ENCODE measurements around the gene RPL38.
"Not testable (repeated sequence)": the region's sequence is repeated elsewhere in the genome, so short reads cannot be mapped to it uniquely, and the experiment has no call there.

Gene RPL38

GRCh38 chr17:74185571-74186185, 17.8 kb upstream of the RPL38 start:
- DNase-seq, result peak; percentile 66

- DNase-seq, result no peak
These were observed 17.0 kb upstream of the RPL38 start for GRCh38 chr17:74186498-74186897.

- DNase-seq, result peak; percentile 71
These were observed 15.7 kb upstream of the RPL38 start for GRCh38 chr17:74187761-74188160.

DNA sequence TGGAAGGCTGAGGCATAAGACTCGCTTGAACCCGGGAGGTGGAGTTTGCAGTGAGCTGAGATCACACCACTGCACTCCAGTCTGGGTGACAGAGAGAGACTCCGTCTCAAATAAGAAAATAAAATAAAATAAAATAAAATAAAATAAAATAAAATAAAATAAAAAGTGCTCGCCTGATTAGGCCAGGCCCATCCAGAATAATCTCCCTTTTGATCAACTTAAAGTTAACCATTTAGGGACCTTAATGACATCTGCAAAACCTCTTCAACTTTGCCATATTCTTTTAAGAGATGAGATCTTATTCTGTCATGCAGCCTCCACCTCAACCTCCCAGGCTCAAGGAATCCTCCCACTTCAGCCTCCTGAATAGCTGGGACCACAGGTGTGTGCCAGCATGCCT, 14.8 kb upstream of the RPL38 start:
- DNase-seq, result not testable (repeated sequence)

DNA sequence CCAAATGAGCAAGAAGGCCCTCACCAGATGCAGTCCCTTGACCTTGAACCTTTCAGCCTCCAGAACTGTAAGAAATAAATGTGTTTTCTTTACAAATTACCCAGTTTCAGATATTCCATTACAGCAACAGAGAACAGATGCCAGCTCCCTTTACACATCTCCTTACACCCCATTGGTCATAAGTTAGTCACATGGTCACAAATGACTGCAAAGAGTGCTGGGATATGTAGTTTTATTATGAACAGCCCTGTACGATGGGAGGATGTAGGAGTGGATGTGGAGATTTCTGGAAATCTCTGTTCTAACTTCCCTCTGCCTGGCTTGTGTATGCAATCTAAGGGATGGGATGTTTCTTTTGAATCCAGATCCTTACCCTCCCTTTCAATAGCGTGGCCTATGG, 13.3 kb upstream of the RPL38 start:
- peak; percentile 70 for DNase-seq

DNA sequence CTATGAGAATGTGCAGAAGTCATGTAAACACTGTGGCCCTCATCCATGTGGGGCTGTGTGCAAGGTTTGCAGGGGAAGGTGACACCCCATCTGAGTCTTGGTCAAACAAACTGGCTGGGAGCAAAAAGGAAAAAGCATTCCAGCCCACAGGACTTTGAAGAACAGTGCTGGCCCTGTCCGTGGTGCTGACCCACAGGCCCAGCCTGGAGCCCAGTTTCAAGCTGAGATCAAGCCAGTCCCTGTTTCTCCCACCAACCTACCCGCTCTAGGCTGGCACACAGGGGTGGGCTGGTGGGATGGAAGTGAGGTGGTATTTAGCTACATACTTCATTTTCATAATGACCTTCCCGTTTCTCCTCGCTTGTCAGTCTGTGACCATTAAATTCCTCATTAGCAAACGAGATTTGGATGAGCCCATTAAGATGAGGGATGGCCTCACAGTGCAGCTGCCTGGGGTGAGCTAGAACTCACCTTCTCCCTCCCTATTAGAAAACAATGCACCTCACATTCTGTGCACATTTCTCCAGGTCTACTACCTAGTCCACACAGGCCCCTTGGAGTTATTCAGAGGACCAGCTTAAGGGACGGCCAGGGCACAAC, 12.6 kb upstream of the RPL38 start:
- DNase-seq, result no peak

DNA sequence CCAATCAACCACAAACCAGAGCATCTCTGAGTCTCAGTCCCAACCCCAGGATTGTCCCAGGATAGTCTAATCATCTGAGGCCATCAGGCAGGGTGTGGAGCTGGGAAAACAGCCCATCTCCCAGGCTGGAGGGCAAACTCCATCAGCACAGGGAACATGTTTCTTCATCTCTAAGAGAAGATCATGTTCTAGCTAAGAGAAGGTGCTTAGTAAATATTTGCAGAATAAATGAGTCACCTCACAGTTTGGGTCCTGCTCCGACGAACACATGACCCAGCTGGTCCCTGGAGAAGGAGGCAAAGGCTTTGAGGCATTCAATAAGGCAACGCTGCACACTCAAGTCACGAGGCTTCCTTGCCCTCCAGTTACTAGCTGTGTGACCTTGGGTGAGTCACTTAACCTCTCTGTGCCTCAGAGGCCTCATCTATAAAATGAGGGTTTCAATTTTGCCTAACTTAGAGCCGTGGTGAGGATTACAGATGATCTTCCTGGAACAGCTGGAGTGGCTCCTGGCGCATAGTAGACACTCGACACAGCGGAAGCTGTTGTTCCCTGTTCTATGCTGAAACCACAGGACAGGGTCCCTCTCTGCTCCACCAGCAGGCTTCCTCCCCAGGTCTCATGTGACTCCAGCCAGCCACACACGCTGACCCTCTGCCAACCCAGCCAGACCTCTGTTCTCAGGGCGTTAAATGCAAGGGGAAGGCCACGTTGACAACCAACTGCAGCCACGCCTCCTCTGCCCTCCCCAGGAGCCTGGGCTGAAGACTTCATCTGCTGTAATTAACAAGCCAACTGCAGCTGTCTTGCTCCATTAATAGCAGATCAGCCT, 10.3 kb upstream of the RPL38 start:
- peak; percentile 74 for DNase-seq

DNA sequence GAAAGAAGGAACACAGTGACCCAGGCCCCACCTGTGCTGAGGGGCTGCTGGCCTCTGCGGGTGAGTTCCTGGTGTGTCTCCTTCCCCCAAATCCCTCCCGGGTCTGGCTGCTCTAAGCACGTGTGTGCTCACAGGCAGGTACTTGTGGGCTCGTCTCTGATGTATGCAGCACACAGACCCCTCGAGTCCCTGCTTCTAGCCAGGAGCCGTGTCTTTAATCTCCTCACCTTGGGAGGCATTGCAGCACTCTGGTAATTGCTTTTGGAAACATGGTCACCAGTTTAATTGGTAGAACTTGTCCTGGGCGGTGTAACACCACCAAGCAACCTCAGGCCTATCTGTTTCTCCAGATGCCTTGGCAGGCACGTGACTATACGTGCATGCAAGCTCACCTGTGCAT, 8.8 kb upstream of the RPL38 start:
- DNase-seq, result no peak

GRCh38 chr17:74196541-74197317, 6.7 kb upstream of the RPL38 start:
- no peak for DNase-seq

DNA sequence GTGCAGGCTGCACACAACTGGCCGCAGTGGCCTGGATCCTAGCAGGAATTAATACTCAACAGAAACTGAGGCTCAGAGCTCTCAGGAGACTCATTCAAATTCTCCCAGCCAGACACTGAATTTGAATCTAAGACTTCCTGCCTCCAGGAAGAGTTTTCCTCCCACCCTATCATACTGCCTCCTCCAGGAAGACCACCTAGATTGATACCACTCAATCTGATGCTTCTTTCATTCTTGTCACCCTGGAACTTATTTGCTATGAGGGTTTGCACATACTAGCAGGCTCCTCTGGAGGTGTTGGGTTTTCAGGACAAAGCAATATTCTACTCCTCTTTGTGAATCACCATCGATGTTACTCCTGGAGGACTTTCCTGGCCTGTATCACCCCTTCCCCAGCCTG, 5.7 kb upstream of the RPL38 start:
- no peak for DNase-seq

DNA sequence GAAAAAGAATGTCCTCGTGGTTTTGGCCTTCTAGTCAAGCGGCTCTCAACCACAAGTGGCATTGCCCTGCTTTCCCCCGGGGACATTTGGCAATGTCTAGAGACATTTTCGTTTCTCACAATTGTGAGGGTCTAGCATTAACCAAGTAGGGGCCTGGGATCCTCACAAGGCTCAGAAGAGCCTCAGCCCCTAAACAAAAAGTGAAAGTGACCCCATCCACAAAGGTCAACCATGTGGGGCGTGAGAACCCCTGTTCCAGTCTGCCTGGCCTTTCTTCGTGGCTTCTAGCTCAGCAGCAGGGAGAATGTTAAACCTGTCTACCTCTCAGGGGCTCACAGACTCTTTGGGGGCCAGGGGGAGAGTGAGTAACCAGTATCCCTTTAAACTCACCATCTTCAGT, 4.8 kb upstream of the RPL38 start:
- DNase-seq, result no peak

DNA sequence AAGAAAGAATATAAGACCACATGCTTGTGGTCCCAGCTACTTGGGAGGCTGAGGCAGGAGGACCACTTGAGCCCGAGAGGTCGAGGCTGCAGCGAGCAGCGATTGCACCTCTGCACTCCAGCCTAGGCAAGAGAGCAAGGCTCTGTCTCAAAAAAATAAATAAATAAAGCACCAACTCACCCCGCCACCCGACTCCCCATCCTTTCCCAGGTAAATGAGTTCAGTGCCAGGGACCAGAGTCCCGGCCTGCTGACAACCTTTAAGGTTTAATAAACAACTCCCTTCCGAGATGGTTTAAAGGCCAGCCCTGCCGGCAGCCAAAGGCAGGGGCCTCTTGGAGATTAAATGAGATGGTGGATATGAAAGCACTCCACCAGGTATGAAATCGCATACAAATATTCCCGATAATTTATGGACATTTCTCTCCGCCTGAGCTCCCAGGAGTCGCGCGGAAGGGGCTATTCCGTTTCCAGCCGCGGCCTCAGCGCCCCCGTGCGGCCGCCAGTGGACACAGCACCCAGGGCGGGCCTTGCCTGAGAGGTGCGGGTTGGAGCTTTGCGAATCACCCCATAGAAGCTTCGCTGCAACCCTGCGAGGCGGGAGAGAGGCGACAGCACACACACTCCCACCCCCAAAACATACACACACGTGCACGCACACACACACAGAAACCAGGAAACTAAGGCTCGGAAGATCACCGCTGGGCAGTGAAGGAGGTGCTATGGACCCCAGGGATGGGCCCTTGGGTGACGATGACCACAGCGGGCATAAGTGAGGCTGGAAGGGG, 4.0 kb upstream of the RPL38 start:
- peak; percentile 45 for DNase-seq

DNA sequence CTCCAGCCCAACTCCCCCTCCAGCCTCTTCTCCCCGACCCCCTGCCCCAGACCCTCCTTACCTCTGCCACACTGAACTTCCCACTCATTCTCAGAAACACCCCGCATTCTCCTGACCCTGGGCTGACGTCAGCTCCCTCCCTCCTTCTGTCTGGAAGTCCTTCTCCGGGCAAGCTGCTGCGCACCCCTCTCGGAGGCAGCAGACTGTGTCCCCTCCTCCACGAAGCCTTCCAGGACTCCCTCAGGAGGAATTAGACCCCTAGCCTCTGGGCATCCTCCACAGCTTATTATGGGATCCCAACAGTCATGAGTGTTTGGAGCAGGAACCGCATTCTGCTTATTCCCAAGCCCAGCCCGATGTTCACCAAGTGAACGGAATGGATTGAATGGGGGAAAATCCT, 3.4 kb upstream of the RPL38 start:
- DNase-seq, result no peak

DNA sequence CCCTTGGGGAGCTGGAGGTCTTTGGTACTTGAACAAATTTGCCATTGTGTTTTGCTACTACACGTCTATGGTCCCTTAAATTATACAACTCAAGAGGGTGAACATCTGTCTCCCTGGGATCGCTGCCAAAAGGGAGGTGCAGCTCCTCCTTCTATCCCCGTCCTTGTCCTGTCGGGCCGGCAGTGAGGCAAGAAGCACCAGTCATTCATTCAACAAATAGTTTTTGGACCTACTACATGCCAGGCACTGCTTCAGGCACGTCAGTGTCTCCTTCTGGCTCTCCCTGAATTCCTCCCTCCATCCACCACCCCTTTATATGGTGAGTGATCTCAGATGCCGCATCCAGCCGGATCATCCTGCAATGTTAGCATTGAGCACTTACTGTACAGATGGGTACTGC, 2.2 kb upstream of the RPL38 start:
- peak; percentile 94 for DNase-seq

- no peak for DNase-seq
These were observed 1.5 kb upstream of the RPL38 start for GRCh38 chr17:74201948-74202347.

DNA sequence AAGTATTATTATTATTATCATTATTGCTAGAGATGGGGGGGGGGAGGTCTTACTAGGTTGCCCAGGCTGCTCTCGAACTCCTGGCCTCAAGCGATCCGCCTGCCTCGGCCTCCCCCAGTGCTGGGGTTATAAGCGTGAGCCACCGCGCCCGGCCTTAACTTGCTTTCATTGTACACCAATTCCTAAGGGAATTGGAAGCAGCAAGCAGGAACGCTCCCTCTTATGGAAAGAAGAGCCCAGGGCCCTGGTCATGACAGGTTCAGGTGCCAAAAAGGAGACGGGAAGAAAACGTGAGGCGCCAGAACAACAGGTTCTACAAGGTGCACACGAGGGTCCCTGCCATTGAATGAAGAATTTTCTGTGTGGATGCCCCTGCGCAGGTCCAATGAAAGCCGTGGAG, 540 bp upstream of the RPL38 start:
- peak; percentile 62 for DNase-seq

DNA sequence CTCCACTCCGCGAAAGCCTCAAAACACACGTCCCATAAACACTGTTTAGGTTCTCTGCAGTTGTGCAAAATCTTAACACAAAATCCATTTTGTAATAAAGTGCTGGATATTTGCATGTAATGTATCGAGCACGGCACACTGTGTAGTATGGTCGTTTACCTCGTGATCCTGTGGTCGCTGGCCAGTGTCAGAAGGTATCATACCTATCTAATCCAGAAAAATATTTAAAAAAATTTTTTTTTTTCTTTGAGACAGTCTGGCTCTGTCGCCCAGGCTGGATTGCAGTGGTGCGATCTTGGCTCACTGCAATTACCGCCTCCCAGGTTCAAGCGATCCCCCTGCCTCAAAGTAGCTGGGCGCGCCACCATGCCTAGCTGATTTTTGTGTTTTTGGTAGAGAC, 996 bp downstream of the RPL38 start:
- no peak for DNase-seq

- DNase-seq, result no peak
These were observed 1.8 kb downstream of the RPL38 start for GRCh38 chr17:74205274-74205673.

- no peak for DNase-seq
These were observed 2.9 kb downstream of the RPL38 start for GRCh38 chr17:74206332-74206818.

DNA sequence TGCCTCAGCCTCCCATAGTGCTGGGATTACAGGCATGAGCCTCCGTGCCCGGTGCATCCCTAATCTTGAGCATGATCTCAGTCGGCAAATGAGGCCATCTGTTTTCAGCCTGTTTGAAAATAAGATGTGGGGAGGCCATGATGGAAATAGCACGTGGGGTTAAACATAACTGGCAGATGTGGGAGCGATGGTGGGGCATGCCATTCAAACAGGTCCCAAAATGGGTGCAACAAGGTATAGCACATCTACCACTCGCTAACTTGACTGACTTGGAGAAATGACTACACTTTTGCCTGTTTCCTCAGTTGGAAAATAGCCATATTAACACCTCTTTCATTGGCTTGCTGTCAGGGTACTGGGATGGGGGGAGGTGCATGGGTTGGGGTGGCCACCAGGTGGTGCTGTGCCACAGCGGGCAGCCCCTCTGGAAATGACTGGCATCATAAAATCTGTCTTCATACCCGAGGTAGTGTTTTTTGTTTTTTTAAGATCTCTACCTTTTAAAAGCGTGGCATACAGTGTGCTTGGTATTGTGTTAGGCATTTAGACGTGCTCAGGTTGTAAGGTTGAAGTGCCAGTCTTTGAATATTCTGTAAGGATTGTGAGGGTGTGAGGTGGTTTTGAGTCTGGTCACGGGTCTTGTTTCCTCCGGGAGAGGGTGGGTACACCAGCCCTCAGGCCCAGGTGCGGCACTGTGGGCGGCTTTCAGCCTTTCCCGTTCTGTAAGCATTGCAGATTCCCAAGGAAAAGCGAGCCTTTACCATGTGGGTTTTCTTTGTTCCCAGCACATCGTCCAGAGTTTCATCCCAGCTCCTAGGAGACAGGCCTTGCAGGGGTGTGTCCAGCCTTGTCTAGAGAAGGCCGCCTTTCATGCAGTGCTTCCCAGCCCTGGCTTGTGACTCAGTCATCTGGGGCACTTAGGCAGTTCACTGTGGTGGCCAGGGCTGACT, 7.0 kb downstream of the RPL38 start:
- peak; percentile 52 for DNase-seq
